GM18499 (cell line): ENCODE results near the gene SIX1.

ENCODE experiments used
- ATAC-seq: cut with Tn5 transposase; IDR thresholded peaks from one replicate; pipeline ENCODE4 v1.9.1; 2021; ENCODE audit warnings: moderate number of reproducible peaks; ENCODE audit not compliant: insufficient read depth, unreplicated experiment

SIX1 gene

GRCh38 chr14:60655898-60656685, 6.8 kb upstream of the SIX1 start:
- ATAC-seq = no peak

GRCh38 chr14:60655119-60655897, 6.0 kb upstream of the SIX1 start:
- no peak for ATAC-seq

- ATAC-seq = no peak
Measured at GRCh38 chr14:60654334-60654821, 5.1 kb upstream of the SIX1 start.

- no peak for ATAC-seq
Measured at GRCh38 chr14:60653701-60654161, 4.5 kb upstream of the SIX1 start.

GRCh38 chr14:60652674-60653651, 3.7 kb upstream of the SIX1 start:
- ATAC-seq = no peak

GRCh38 chr14:60651796-60652673, 2.8 kb upstream of the SIX1 start:
- no peak for ATAC-seq

- no peak for ATAC-seq
Measured at GRCh38 chr14:60651086-60651795, 2.0 kb upstream of the SIX1 start.

- no peak for ATAC-seq
Measured at GRCh38 chr14:60650373-60650961, 1.2 kb upstream of the SIX1 start.

- ATAC-seq = no peak
Measured at GRCh38 chr14:60649875-60650372, 647 bp upstream of the SIX1 start.

- no peak for ATAC-seq
Measured at GRCh38 chr14:60648249-60648933, 886 bp downstream of the SIX1 start.

- no peak for ATAC-seq
Measured at GRCh38 chr14:60647837-60648248, 1.4 kb downstream of the SIX1 start.

- ATAC-seq = no peak
Measured at GRCh38 chr14:60647081-60647836, 2.0 kb downstream of the SIX1 start.

GRCh38 chr14:60646226-60646818, 3.0 kb downstream of the SIX1 start:
- ATAC-seq = no peak

GRCh38 chr14:60645126-60645741, 4.0 kb downstream of the SIX1 start:
- no peak for ATAC-seq

- no peak for ATAC-seq
Measured at GRCh38 chr14:60644666-60645065, 4.6 kb downstream of the SIX1 start.
